Upper lobe of left lung (tissue), 6 donors: Measurements from ENCODE around the gene KLF7. TPM values are rescaled to one million over a fixed set of nuclear protein-coding genes. Genes with fewer than 3 reads are reported as not detected.

Experiments used
- ATAC-seq, 2 donors: fragments of 200-7000 bp; cut with Tn5 transposase; one replicate each; pipeline ENCODE4 v1.9.1; 2022; ENCODE audit warnings: mild to moderate bottlenecking in 2 of 2, moderate library complexity in 2 of 2; ENCODE audit not compliant: low FRiP score in 2 of 2
- DNase-seq, 2 donors: peaks; one replicate each; pipeline ENCODE4 v3.0.0-alpha.2; 2019 to 2020
- H3K27ac ChIP-seq, 4 donors: fragments of 200-600 bp; sonication (generic); one replicate each; pipeline ENCODE4 v1.5.1; 2016 to 2019
- H3K27me3 ChIP-seq, 4 donors: fragments of 200-600 bp; sonication (generic); one replicate each; pipeline ENCODE4 v1.5.1; 2017 to 2019
- H3K36me3 ChIP-seq, 4 donors: fragments of 200-600 bp; sonication (generic); one replicate each; pipeline ENCODE4 v1.5.1; 2016 to 2019
- H3K4me1 ChIP-seq, 4 donors: fragments of 200-600 bp; sonication (generic); one replicate each; pipeline ENCODE4 v1.5.1; 2018 to 2019
- H3K4me3 ChIP-seq, 4 donors: fragments of 200-600 bp; sonication (generic); one replicate each; pipeline ENCODE4 v1.5.1; 2017 to 2019; ENCODE audit warnings: mild to moderate bottlenecking in 2 of 4, moderate library complexity in 1 of 4
- H3K9me3 ChIP-seq, 4 donors: fragments of 200-600 bp; sonication (generic); one replicate each; pipeline ENCODE4 v1.5.1; 2018 to 2019
- EP300 ChIP-seq, 4 donors: sonication (generic); formaldehyde crosslinking; IDR thresholded peaks; one replicate each; pipeline ENCODE4 v1.5.1; 2017; ENCODE audit warnings: antibody characterized with exemption in 4 of 4, control low read depth in 2 of 4
- POLR2A ChIP-seq, 4 donors: fragments of 450-650 bp; IDR thresholded peaks; one replicate each; pipeline ENCODE4 v1.5.1; 2016 to 2017; ENCODE audit warnings: antibody characterized with exemption in 4 of 4, mild to moderate bottlenecking in 2 of 4
- POLR2AphosphoS5 ChIP-seq, 2 donors: sonication (generic); formaldehyde crosslinking; IDR thresholded peaks; one replicate each; pipeline ENCODE4 v1.5.1; 2017; ENCODE audit warnings: antibody characterized with exemption in 2 of 2
- WGBS, 2 donors: methylation state at CpG; one replicate each; pipeline ENCODE4 v1.1.5; 2017 to 2018; 5-methylcytosine and 5-hydroxymethylcytosine counted together
- total RNA-seq, 6 donors: library from RNA; depleted of rRNA in 4 of 6; stranded (reverse); fragments of >200 nt in 4 of 6; gene quantifications; one replicate each; pipeline versions ENCODE4 v1.1.0 to v1.2.1, GENCODE V29; 2016 to 2021
- TF ChIP-seq, protein P1 (sequence below), 6 experiments: fragments of 450-650 bp in 4 of 6; fragments of 200-600 bp in 2 of 6; sonication (generic) in 2 of 6; IDR thresholded peaks; one replicate each; pipeline ENCODE4 v1.5.1; 2016 to 2019; ENCODE audit warnings: antibody characterized with exemption in 6 of 6
- donor health status: DM: no; HTN: no; CAD: no; lungs with moderate emphysema.
- donor health status: DM: no; HTN: yes; CAD: no; lungs with severe emphysema.

The KLF7 gene
- total RNA-seq, 6 donors from 2014 or later, result 15.4 to 50.5 (median 22.4) TPM

DNA sequence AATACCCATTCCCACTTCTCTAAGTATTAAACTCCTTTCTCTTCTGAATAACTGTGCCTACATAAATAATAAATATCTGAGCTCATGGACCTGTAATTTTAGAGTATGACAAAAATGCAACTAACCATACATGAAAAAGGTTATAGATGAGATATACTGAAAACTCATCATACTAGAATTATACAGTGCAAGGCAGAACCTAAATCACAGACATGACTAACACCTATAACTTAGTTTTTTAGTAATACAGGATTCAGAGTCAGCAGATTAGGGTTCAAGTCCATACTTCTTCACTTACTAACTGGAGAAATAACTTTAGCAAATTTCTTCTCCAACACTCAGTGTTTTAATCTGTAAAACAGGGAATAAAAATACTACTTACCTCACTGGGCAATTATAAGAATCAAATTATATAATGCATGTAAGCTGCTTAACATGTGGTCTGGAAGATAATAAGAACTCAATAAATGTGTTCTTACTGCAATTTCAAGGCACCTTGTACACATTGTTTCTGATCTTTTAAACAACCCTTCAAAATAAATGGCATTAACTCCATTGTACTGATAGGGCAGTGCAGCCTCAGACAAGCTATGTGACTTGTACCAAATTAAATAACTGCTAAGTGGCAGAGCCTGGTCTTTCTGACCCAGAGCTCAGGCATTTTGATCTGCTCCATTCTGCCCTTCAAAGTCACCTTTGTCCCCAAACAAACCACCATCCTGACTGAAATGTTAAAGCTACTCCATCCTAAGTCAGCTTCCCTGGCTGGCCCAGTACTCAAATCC, 39.6 kb upstream of the KLF7 start:
- H3K4me1 ChIP-seq, result no peaks in the 10 kb centered on the region
- ATAC-seq, result no peak
- no peaks in the 10 kb centered on the region for H3K9me3 ChIP-seq
- no peak overlapping the region for H3K4me3 ChIP-seq
- DNase-seq, result no peak
- TF ChIP-seq POLR2AphosphoS5 (IDR thresholded peaks at IDR 0.05) (no peak), EP300 (IDR thresholded peaks at IDR 0.05) (no peak), POLR2A (IDR thresholded peaks at IDR 0.05) (no peak)
- TF ChIP-seq, protein P1, sequence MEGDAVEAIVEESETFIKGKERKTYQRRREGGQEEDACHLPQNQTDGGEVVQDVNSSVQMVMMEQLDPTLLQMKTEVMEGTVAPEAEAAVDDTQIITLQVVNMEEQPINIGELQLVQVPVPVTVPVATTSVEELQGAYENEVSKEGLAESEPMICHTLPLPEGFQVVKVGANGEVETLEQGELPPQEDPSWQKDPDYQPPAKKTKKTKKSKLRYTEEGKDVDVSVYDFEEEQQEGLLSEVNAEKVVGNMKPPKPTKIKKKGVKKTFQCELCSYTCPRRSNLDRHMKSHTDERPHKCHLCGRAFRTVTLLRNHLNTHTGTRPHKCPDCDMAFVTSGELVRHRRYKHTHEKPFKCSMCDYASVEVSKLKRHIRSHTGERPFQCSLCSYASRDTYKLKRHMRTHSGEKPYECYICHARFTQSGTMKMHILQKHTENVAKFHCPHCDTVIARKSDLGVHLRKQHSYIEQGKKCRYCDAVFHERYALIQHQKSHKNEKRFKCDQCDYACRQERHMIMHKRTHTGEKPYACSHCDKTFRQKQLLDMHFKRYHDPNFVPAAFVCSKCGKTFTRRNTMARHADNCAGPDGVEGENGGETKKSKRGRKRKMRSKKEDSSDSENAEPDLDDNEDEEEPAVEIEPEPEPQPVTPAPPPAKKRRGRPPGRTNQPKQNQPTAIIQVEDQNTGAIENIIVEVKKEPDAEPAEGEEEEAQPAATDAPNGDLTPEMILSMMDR (IDR thresholded peaks at IDR 0.05), result no peak
- no peak overlapping the region for H3K27ac ChIP-seq
- no peaks in the 10 kb centered on the region for H3K27me3 ChIP-seq
- no peaks in the 10 kb centered on the region for H3K36me3 ChIP-seq

DNA sequence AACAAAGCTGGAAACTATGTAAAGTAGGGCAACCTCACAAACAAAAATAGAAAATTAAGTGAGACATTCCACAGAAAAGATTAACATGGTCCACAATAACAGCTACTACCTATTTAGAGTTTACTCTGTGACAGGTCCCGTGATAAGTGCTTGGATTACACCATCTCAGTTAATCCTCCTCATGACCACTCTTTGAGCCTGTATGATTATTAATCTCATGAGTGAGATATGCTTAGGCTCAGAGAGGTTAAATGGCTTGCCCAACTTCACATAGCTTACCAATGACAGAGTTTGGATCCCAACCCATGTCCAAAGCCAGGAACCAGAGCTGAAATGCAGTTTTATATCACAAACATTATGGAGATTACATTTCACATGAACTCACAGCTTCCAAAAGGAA, 37.3 kb upstream of the KLF7 start:
- WGBS, 2 donors, result 50 to 65% methylated on average over 1 of the region's 1 CpG
- H3K27me3 ChIP-seq, result no peaks in the 10 kb centered on the region

DNA sequence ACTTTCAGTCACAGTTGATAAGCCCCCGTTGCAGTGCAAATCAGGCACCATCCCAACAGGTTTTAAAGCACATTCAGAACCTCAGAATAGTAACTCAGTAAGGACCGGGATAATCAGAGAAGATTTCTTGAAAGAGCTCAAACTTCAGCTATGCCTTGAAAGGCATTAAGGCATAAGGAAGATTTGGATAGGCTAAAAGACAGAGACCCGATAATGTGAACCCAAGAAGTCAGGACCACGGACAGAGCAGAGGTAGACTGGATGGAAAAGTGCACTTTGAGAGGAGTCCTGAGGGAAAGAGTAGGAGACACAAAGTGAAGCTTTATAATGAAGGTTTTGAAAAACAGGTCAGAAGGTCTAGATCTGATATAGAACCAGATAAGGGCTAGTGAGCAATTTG, 36.9 kb upstream of the KLF7 start:
- no peaks in the 10 kb centered on the region for H3K9me3 ChIP-seq
- H3K27me3 ChIP-seq, result no peaks in the 10 kb centered on the region
- no peaks in the 10 kb centered on the region for H3K4me1 ChIP-seq
- 31 to 33% methylated on average over 4 of the region's 4 CpGs for WGBS, 2 donors
- TF ChIP-seq, protein P1 (IDR thresholded peaks at IDR 0.05), result no peak
- H3K36me3 ChIP-seq, result no peaks in the 10 kb centered on the region
- no peak overlapping the region for H3K27ac ChIP-seq
- ATAC-seq, result no peak
- DNase-seq, result no peak
- no peak overlapping the region for H3K4me3 ChIP-seq

More for the DNA sequence above, 37.3 kb upstream of the KLF7 start:
- ATAC-seq, result no peak
- no peaks in the 10 kb centered on the region for H3K36me3 ChIP-seq
- no peak overlapping the region for H3K4me3 ChIP-seq
- no peaks in the 10 kb centered on the region for H3K9me3 ChIP-seq
- H3K4me1 ChIP-seq, result no peaks in the 10 kb centered on the region
- TF ChIP-seq POLR2A (IDR thresholded peaks at IDR 0.05) (no peak), EP300 (IDR thresholded peaks at IDR 0.05) (no peak), POLR2AphosphoS5 (IDR thresholded peaks at IDR 0.05) (no peak)
- TF ChIP-seq, protein P1 (IDR thresholded peaks at IDR 0.05), result no peak
- H3K27ac ChIP-seq, result no peak overlapping the region
- DNase-seq, result no peak

DNA sequence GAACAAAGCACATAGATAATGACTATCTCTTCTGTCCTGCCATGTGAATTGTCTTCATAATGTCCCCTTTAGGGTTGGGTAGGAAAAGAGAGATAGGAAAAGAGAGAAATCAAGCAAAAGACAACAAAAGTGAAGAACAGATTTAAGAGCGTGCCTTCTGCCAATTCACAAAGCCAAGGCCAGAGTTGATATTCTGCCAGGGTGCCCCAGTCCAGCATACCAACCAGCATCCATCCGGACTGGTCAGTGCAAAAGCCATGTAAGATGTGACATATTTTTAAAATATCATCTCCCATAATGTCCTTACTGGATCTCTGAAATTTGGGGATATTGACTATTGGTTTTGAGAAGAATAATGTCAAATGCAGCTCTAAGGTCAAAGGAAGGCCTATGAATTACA, 35.7 kb upstream of the KLF7 start:
- TF ChIP-seq POLR2AphosphoS5 (IDR thresholded peaks at IDR 0.05) (no peak), POLR2A (IDR thresholded peaks at IDR 0.05) (no peak), EP300 (IDR thresholded peaks at IDR 0.05) (no peak)
- TF ChIP-seq, protein P1 (IDR thresholded peaks at IDR 0.05), result no peak
- H3K27me3 ChIP-seq, result no peaks in the 10 kb centered on the region
- H3K4me3 ChIP-seq, result no peak overlapping the region
- no peak for ATAC-seq
- DNase-seq, result no peak
- 95 to 96% methylated on average over 2 of the region's 2 CpGs for WGBS, 2 donors
- H3K9me3 ChIP-seq, result no peaks in the 10 kb centered on the region
- H3K4me1 ChIP-seq, result no peaks in the 10 kb centered on the region
- H3K36me3 ChIP-seq, result no peaks in the 10 kb centered on the region
- H3K27ac ChIP-seq, result no peak overlapping the region

DNA sequence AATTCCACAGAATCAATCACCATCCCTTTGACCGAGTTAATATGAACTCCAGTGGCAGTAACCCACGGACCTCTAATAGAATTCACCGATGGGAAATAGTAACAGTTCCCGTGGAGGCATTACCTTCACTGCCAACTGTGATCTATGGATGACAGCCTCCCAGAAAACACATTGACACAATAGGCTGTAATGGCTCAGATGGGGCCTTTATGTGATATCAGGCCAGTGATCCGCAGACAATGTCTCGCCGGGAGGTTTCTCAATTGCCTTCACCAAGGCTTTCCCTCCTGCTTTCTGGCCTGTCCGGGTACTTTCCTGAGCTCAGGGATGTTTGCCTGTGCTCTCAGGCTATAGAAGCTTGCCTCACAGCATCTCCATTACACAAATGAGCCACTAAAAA, 34.4 kb upstream of the KLF7 start:
- WGBS, 2 donors, result 82 to 91% methylated on average over 8 of the region's 8 CpGs
- no peaks in the 10 kb centered on the region for H3K36me3 ChIP-seq
- H3K9me3 ChIP-seq, result no peaks in the 10 kb centered on the region
- H3K4me3 ChIP-seq, result no peak overlapping the region
- ATAC-seq (no peak), DNase-seq (no peak)
- no peak overlapping the region for H3K27ac ChIP-seq
- no peaks in the 10 kb centered on the region for H3K27me3 ChIP-seq
- H3K4me1 ChIP-seq, result no peaks in the 10 kb centered on the region
- TF ChIP-seq EP300 (IDR thresholded peaks at IDR 0.05) (no peak), POLR2AphosphoS5 (IDR thresholded peaks at IDR 0.05) (no peak), POLR2A (IDR thresholded peaks at IDR 0.05) (no peak)
- TF ChIP-seq, protein P1 (IDR thresholded peaks at IDR 0.05), result no peak
